Trophoblast cell (in vitro differentiated cells and primary cell): ENCODE results near the gene MYH11.
"Not testable (repeated sequence)": the region's sequence is repeated elsewhere in the genome, so short reads cannot be mapped to it uniquely, and the experiment has no call there.

Source experiments
- DNase-seq, 2 donors: peaks; one replicate each; pipeline ENCODE4 v3.0.0-alpha.2; 2016
- H2AFZ ChIP-seq: 2 replicates; pipeline ENCODE4 v1.6.1; 2013; ENCODE audit warnings: low read length, moderate library complexity, mild to moderate bottlenecking; ENCODE audit not compliant: insufficient read depth, poor library complexity
- H2AK5ac ChIP-seq: 2 replicates; pipeline ENCODE4 v1.6.1; 2013; ENCODE audit warnings: mild to moderate bottlenecking, low read length
- H2BK120ac ChIP-seq: 2 replicates; pipeline ENCODE4 v1.6.1; 2013; ENCODE audit warnings: low read length, mild to moderate bottlenecking, moderate library complexity; ENCODE audit not compliant: insufficient read depth, poor library complexity
- H2BK12ac ChIP-seq: 2 replicates; pipeline ENCODE4 v1.6.1; 2013; ENCODE audit warnings: mild to moderate bottlenecking, low read length, moderate library complexity
- H2BK5ac ChIP-seq: 2 replicates; pipeline ENCODE4 v1.6.1; 2013; ENCODE audit warnings: low read length, low read depth, moderate library complexity, mild to moderate bottlenecking; ENCODE audit not compliant: poor library complexity
- H3K14ac ChIP-seq: 2 replicates; pipeline ENCODE4 v1.6.1; 2013; ENCODE audit warnings: mild to moderate bottlenecking, low read length
- H3K18ac ChIP-seq: 2 replicates; pipeline ENCODE4 v1.6.1; 2013; ENCODE audit warnings: mild to moderate bottlenecking, low read length
- H3K23ac ChIP-seq: 2 replicates; pipeline ENCODE4 v1.6.1; 2013; ENCODE audit warnings: low read length
- H3K27ac ChIP-seq: 2 replicates; pipeline ENCODE4 v1.5.1; 2013; ENCODE audit warnings: low read depth, mild to moderate bottlenecking, inconsistent platforms, low read length, moderate library complexity
- H3K27me3 ChIP-seq: 2 replicates; pipeline ENCODE4 v1.6.1; 2013; ENCODE audit warnings: inconsistent platforms, mild to moderate bottlenecking, low read length, moderate library complexity; ENCODE audit not compliant: insufficient read depth
- H3K36me3 ChIP-seq, 2 experiments: 1 replicate in 1 of 2; 2 replicates in 1 of 2; pipeline ENCODE4 v1.6.1; 2013; ENCODE audit warnings: low read length in 2 of 2, mild to moderate bottlenecking in 2 of 2, moderate library complexity in 1 of 2; ENCODE audit not compliant: insufficient read depth in 2 of 2, control insufficient read depth in 1 of 2
- H3K4ac ChIP-seq: 2 replicates; pipeline ENCODE4 v1.6.1; 2013; ENCODE audit warnings: low read depth, mild to moderate bottlenecking, low read length, moderate library complexity
- H3K4me1 ChIP-seq, 2 experiments: 1 replicate in 1 of 2; 2 replicates in 1 of 2; pipeline ENCODE4 v1.6.1; 2013; ENCODE audit warnings: low read length in 2 of 2, mild to moderate bottlenecking in 2 of 2, moderate library complexity in 1 of 2; ENCODE audit not compliant: insufficient read depth in 2 of 2, control insufficient read depth in 1 of 2
- H3K4me2 ChIP-seq: 2 replicates; pipeline ENCODE4 v1.6.1; 2013; ENCODE audit warnings: inconsistent platforms, mild to moderate bottlenecking, low read length, moderate library complexity
- H3K4me3 ChIP-seq: 2 replicates; pipeline ENCODE4 v1.5.1; 2013; ENCODE audit warnings: mild to moderate bottlenecking, low read depth, low read length, inconsistent platforms
- H3K79me1 ChIP-seq: one replicate; pipeline ENCODE4 v1.6.1; 2013; ENCODE audit warnings: low read length
- H3K79me2 ChIP-seq: 2 replicates; pipeline ENCODE4 v1.6.1; 2013; ENCODE audit warnings: low read length, mild to moderate bottlenecking; ENCODE audit not compliant: control insufficient read depth, insufficient read depth, poor library complexity
- H3K9ac ChIP-seq: 2 replicates; pipeline ENCODE4 v1.6.1; 2013; ENCODE audit warnings: mild to moderate bottlenecking, low read length
- H3K9me3 ChIP-seq: 2 replicates; pipeline ENCODE4 v1.6.1; 2013; ENCODE audit warnings: low read depth, mild to moderate bottlenecking, control low read depth, inconsistent platforms, low read length; ENCODE audit not compliant: insufficient read depth
- H4K12ac ChIP-seq: 2 replicates; pipeline ENCODE4 v1.6.1; 2013; ENCODE audit warnings: low read depth, mild to moderate bottlenecking, low read length, moderate library complexity
- H4K8ac ChIP-seq: 2 replicates; pipeline ENCODE4 v1.6.1; 2013; ENCODE audit warnings: low read depth, mild to moderate bottlenecking, low read length, moderate library complexity
- H4K91ac ChIP-seq: one replicate; pipeline ENCODE4 v1.6.1; 2013; ENCODE audit warnings: low read depth, mild to moderate bottlenecking, low read length, moderate library complexity
- WGBS: extraction: QIAGEN DNeasy Blood & Tissue Kit; methylation state at CpG from one replicate; pipeline ENCODE4 v1.1.7; 2013; ENCODE audit warnings: missing lambda C conversion rate; ENCODE audit not compliant: insufficient read length, insufficient coverage; ENCODE audit errors: extremely low coverage; 5-methylcytosine and 5-hydroxymethylcytosine counted together

The MYH11 gene

GRCh38 chr16:15660203-15660601 lies 196.6 kb downstream of the MYH11 start:
- Histone ChIP-seq H4K8ac (no peak overlapping the region), H3K9me3 (no peaks in the 10 kb centered on the region), H3K9ac (no peak overlapping the region), H4K91ac (no peak overlapping the region), H3K27me3 (no peaks in the 10 kb centered on the region), H3K36me3 (peaks cover 3 to 8% of the 10 kb centered on the region in 2 experiments), H3K4ac (no peak overlapping the region), H3K79me2 (no peaks in the 10 kb centered on the region), H2BK5ac (no peak overlapping the region), H3K4me3 (no peak overlapping the region), H3K79me1 (no peaks in the 10 kb centered on the region), H4K12ac (no peak overlapping the region), H3K27ac (no peak overlapping the region), H3K14ac (no peak overlapping the region), H2BK120ac (no peak overlapping the region), H3K18ac (no peak overlapping the region), H3K4me2 (no peak overlapping the region), H2AFZ (no peak overlapping the region), H3K4me1 (no peaks in the 10 kb centered on the region), H3K23ac (no peak overlapping the region), H2AK5ac (no peak overlapping the region), H2BK12ac (no peak overlapping the region)
- DNase-seq: no peak
- WGBS: no CpG with 5 or more reads among the region's 5 CpGs

- H3K9me3 ChIP-seq: no peaks in the 10 kb centered on the region
- H3K79me2 ChIP-seq: no peaks in the 10 kb centered on the region
- no peak overlapping the region for H3K23ac ChIP-seq
- no peak overlapping the region for H2BK120ac ChIP-seq
- H3K4me3 ChIP-seq: no peak overlapping the region
- H3K4me1 ChIP-seq: no peaks in the 10 kb centered on the region
- WGBS: no CpG with 5 or more reads among the region's 5 CpGs
- H2BK12ac ChIP-seq: no peak overlapping the region
- H2BK5ac ChIP-seq: no peak overlapping the region
- H2AK5ac ChIP-seq: no peak overlapping the region
- no peak overlapping the region for H3K18ac ChIP-seq
- H3K79me1 ChIP-seq: no peaks in the 10 kb centered on the region
- H3K27me3 ChIP-seq: no peaks in the 10 kb centered on the region
- H3K4me2 ChIP-seq: no peak overlapping the region
- H3K36me3 ChIP-seq: peaks cover 2 to 3% of the 10 kb centered on the region in 2 experiments
- H3K4ac ChIP-seq: no peak overlapping the region
- H4K91ac ChIP-seq: no peak overlapping the region
- H2AFZ ChIP-seq: no peak overlapping the region
- no peak overlapping the region for H4K8ac ChIP-seq
- H3K14ac ChIP-seq: no peak overlapping the region
- H3K27ac ChIP-seq: no peak overlapping the region
- H4K12ac ChIP-seq: no peak overlapping the region
- DNase-seq: no peak
- no peak overlapping the region for H3K9ac ChIP-seq
These were observed 198.3 kb downstream of the MYH11 start for GRCh38 chr16:15658556-15658955.

- no CpG with 5 or more reads among the region's 6 CpGs for WGBS
- no peak overlapping the region for H3K4me2 ChIP-seq
- H2BK5ac ChIP-seq: no peak overlapping the region
- no peaks in the 10 kb centered on the region for H3K79me2 ChIP-seq
- H3K27me3 ChIP-seq: no peaks in the 10 kb centered on the region
- no peak overlapping the region for H3K4ac ChIP-seq
- H3K4me1 ChIP-seq: no peaks in the 10 kb centered on the region
- no peak overlapping the region for H3K14ac ChIP-seq
- no peak overlapping the region for H4K91ac ChIP-seq
- H3K18ac ChIP-seq: no peak overlapping the region
- no peak overlapping the region for H4K12ac ChIP-seq
- DNase-seq: no peak
- H2BK120ac ChIP-seq: no peak overlapping the region
- H3K9me3 ChIP-seq: no peaks in the 10 kb centered on the region
- no peak overlapping the region for H2AK5ac ChIP-seq
- no peak overlapping the region for H3K27ac ChIP-seq
- no peaks in the 10 kb centered on the region for H3K79me1 ChIP-seq
- no peak overlapping the region for H4K8ac ChIP-seq
- no peak overlapping the region for H3K4me3 ChIP-seq
- no peak overlapping the region for H2AFZ ChIP-seq
- no peak overlapping the region for H3K23ac ChIP-seq
- H2BK12ac ChIP-seq: no peak overlapping the region
- peaks cover 2 to 3% of the 10 kb centered on the region in 2 experiments for H3K36me3 ChIP-seq
- H3K9ac ChIP-seq: no peak overlapping the region
These were observed 198.7 kb downstream of the MYH11 start for GRCh38 chr16:15658149-15658548.

GRCh38 chr16:15655561-15655960 lies 201.3 kb downstream of the MYH11 start:
- H3K9me3 ChIP-seq, H3K27me3 ChIP-seq, DNase-seq, H3K79me1 ChIP-seq, H2BK120ac ChIP-seq, H3K36me3 ChIP-seq, H4K12ac ChIP-seq, H2AK5ac ChIP-seq, H2BK5ac ChIP-seq, H2BK12ac ChIP-seq, H3K14ac ChIP-seq, H3K4me1 ChIP-seq, H3K9ac ChIP-seq, H3K23ac ChIP-seq, H2AFZ ChIP-seq, H3K4ac ChIP-seq, H3K4me3 ChIP-seq, H3K18ac ChIP-seq, H3K27ac ChIP-seq, H3K79me2 ChIP-seq, H4K8ac ChIP-seq, H3K4me2 ChIP-seq, H4K91ac ChIP-seq: not testable (repeated sequence)
- no CpG with 5 or more reads among the region's 6 CpGs for WGBS
